Frontal cortex (tissue), 1 donor: ENCODE data around the gene ID3. TPM values are rescaled to one million over a fixed set of nuclear protein-coding genes. Genes with fewer than 3 reads are reported as not detected.

Experiments used
- total RNA-seq: library from RNA; depleted of rRNA; stranded (reverse); fragments of >200 nt; gene quantifications from one replicate; pipeline ENCODE4 v1.2.3, GENCODE V29; 2014

Gene ID3
- total RNA-seq, 1 donor from 2014 or later, result 22.4 TPM

Other genes with a start within 250 kb of the ID3 start
- 159 TPM for gene HNRNPR, start 215.2 kb downstream of the ID3 start, total RNA-seq
- 111 TPM for gene ZNF436, start 189.7 kb downstream of the ID3 start, total RNA-seq
- gene TCEA3, start 134.8 kb downstream of the ID3 start, total RNA-seq, result 2.0 TPM
- 7.7 TPM for gene ASAP3, start 75.3 kb downstream of the ID3 start, total RNA-seq
- 1.2 TPM for gene E2F2, start 28.3 kb downstream of the ID3 start, total RNA-seq
- 1,023 TPM for gene RPL11, start 132.3 kb upstream of the ID3 start, total RNA-seq
- gene ELOA, start 184.0 kb upstream of the ID3 start, total RNA-seq, result 24.5 TPM
- 83.6 TPM for gene PITHD1, start 218.9 kb upstream of the ID3 start, total RNA-seq
- gene LYPLA2, start 231.6 kb upstream of the ID3 start, total RNA-seq, result 27.7 TPM
- gene GALE, start 241.3 kb upstream of the ID3 start, total RNA-seq, result 26.1 TPM